Astrocyte (in vitro differentiated cells and primary cell): ENCODE results near the gene MICALL2.

Experiments
- EZH2 ChIP-seq: IDR thresholded peaks from 2 replicates; pipeline ENCODE4 v1.6.1; 2012; ENCODE audit warnings: mild to moderate bottlenecking, low read length, inconsistent platforms; ENCODE audit not compliant: insufficient read depth
- TF ChIP-seq, protein P1 (sequence below): IDR thresholded peaks from 2 replicates; pipeline ENCODE4 v1.5.1; 2011; ENCODE audit warnings: low read depth, mild to moderate bottlenecking, inconsistent platforms, low read length, moderate library complexity; ENCODE audit not compliant: insufficient read depth

GRCh38 chr7:1497293-1497927, 38.1 kb upstream of the MICALL2 start:
- TF ChIP-seq, protein P1, sequence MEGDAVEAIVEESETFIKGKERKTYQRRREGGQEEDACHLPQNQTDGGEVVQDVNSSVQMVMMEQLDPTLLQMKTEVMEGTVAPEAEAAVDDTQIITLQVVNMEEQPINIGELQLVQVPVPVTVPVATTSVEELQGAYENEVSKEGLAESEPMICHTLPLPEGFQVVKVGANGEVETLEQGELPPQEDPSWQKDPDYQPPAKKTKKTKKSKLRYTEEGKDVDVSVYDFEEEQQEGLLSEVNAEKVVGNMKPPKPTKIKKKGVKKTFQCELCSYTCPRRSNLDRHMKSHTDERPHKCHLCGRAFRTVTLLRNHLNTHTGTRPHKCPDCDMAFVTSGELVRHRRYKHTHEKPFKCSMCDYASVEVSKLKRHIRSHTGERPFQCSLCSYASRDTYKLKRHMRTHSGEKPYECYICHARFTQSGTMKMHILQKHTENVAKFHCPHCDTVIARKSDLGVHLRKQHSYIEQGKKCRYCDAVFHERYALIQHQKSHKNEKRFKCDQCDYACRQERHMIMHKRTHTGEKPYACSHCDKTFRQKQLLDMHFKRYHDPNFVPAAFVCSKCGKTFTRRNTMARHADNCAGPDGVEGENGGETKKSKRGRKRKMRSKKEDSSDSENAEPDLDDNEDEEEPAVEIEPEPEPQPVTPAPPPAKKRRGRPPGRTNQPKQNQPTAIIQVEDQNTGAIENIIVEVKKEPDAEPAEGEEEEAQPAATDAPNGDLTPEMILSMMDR, result no peak
- no peak for TF ChIP-seq EZH2
